HG02884 (cell line): ENCODE measurements around the gene C5orf15.
"Not testable (repeated sequence)": the region's sequence is repeated elsewhere in the genome, so short reads cannot be mapped to it uniquely, and the experiment has no call there.

Experiments
- ATAC-seq: cut with Tn5 transposase; IDR thresholded peaks from one replicate; pipeline ENCODE4 v1.9.1; 2021; ENCODE audit warnings: mild to moderate bottlenecking, moderate library complexity; ENCODE audit not compliant: unreplicated experiment

C5orf15 gene

GRCh38 chr5:133938929-133939328 is 29.5 kb downstream of the C5orf15 start:
- ATAC-seq: peak; percentile 44

GRCh38 chr5:133938039-133938821 is 30.2 kb downstream of the C5orf15 start:
- no peak for ATAC-seq

GRCh38 chr5:133937628-133938027 is 30.8 kb downstream of the C5orf15 start:
- not testable (repeated sequence) for ATAC-seq

GRCh38 chr5:133936651-133937015 is 31.8 kb downstream of the C5orf15 start:
- no peak for ATAC-seq

GRCh38 chr5:133935991-133936650 is 32.3 kb downstream of the C5orf15 start:
- ATAC-seq: not testable (repeated sequence)

- ATAC-seq: no peak
These were observed 32.8 kb downstream of the C5orf15 start for GRCh38 chr5:133935667-133935940.

- ATAC-seq: no peak
These were observed 33.4 kb downstream of the C5orf15 start for GRCh38 chr5:133934822-133935666.

GRCh38 chr5:133934311-133934710 is 34.1 kb downstream of the C5orf15 start:
- no peak for ATAC-seq

- no peak for ATAC-seq
These were observed 34.6 kb downstream of the C5orf15 start for GRCh38 chr5:133933670-133934295.

GRCh38 chr5:133933169-133933509 is 35.3 kb downstream of the C5orf15 start:
- ATAC-seq: no peak

- no peak for ATAC-seq
These were observed 35.8 kb downstream of the C5orf15 start for GRCh38 chr5:133932441-133933168.

- ATAC-seq: no peak
These were observed 36.9 kb downstream of the C5orf15 start for GRCh38 chr5:133931546-133931945.

- ATAC-seq: no peak
These were observed 37.7 kb downstream of the C5orf15 start for GRCh38 chr5:133930813-133931090.

GRCh38 chr5:133930061-133930812 is 38.2 kb downstream of the C5orf15 start:
- peak; percentile 54 for ATAC-seq

GRCh38 chr5:133928587-133929393 is 39.6 kb downstream of the C5orf15 start:
- peak; percentile 32 for ATAC-seq

- no peak for ATAC-seq
These were observed 40.9 kb downstream of the C5orf15 start for GRCh38 chr5:133927300-133928180.

- ATAC-seq: no peak
These were observed 41.7 kb downstream of the C5orf15 start for GRCh38 chr5:133926489-133927299.
